Stimulated activated memory B cell treated with anti-CD40 and anti-IgM and Interleukin-4, amounts not matched to agents 10 μg/mL and 1 μg/mL and 100 μg/mL, for 72 hours (primary cell): ENCODE measurements around the gene WDR76.
"Not testable (repeated sequence)": the region's sequence is repeated elsewhere in the genome, so short reads cannot be mapped to it uniquely, and the experiment has no call there.

Experiments used
- ATAC-seq: fragments of 150-1000 bp; cut with Tn5 transposase; 2 replicates; pipeline ENCODE4 v1.10.0; 2021
- H3K27ac Mint-ChIP-seq: one replicate; pipeline ENCODE4 v1.8.0; 2022; ENCODE audit warnings: mild to moderate bottlenecking, mixed read lengths
- H3K27me3 Mint-ChIP-seq: one replicate; pipeline ENCODE4 v1.8.0; 2022; ENCODE audit warnings: mixed read lengths
- H3K36me3 Mint-ChIP-seq: one replicate; pipeline ENCODE4 v1.8.0; 2022; ENCODE audit warnings: mixed read lengths
- H3K4me1 Mint-ChIP-seq: one replicate; pipeline ENCODE4 v1.8.0; 2022; ENCODE audit warnings: mixed read lengths
- H3K4me3 Mint-ChIP-seq: one replicate; pipeline ENCODE4 v1.8.0; 2022; ENCODE audit warnings: mild to moderate bottlenecking, moderate library complexity, mixed read lengths
- H3K9me3 Mint-ChIP-seq: one replicate; pipeline ENCODE4 v1.8.0; 2022; ENCODE audit warnings: mixed read lengths

The WDR76 gene

GRCh38 chr15:43832485-43832884, 5.7 kb downstream of the WDR76 start:
- not testable (repeated sequence) for H3K27me3 Mint-ChIP-seq, H3K27ac Mint-ChIP-seq, ATAC-seq, H3K4me3 Mint-ChIP-seq, H3K9me3 Mint-ChIP-seq
- Mint-ChIP-seq H3K36me3 (peaks cover 25% of the 10 kb centered on the region), H3K4me1 (peaks cover 26% of the 10 kb centered on the region)

GRCh38 chr15:43845421-43845820, 18.6 kb downstream of the WDR76 start:
- H3K36me3 Mint-ChIP-seq, result peaks cover 36% of the 10 kb centered on the region
- no peak overlapping the region for H3K4me3 Mint-ChIP-seq
- no peak for ATAC-seq
- H3K27ac Mint-ChIP-seq, result no peak overlapping the region
- H3K27me3 Mint-ChIP-seq, result no peaks in the 10 kb centered on the region
- H3K4me1 Mint-ChIP-seq, result peaks cover 5% of the 10 kb centered on the region
- no peaks in the 10 kb centered on the region for H3K9me3 Mint-ChIP-seq

- Mint-ChIP-seq H3K27me3 (no peaks in the 10 kb centered on the region), H3K27ac (no peak overlapping the region), H3K36me3 (peaks cover 39% of the 10 kb centered on the region), H3K4me3 (no peak overlapping the region), H3K9me3 (no peaks in the 10 kb centered on the region), H3K4me1 (no peaks in the 10 kb centered on the region)
- ATAC-seq, result no peak
Observed at GRCh38 chr15:43851251-43851650, 24.4 kb downstream of the WDR76 start.

GRCh38 chr15:43852607-43853006, 25.8 kb downstream of the WDR76 start:
- H3K27me3 Mint-ChIP-seq, result no peaks in the 10 kb centered on the region
- no peaks in the 10 kb centered on the region for H3K9me3 Mint-ChIP-seq
- H3K36me3 Mint-ChIP-seq, result peaks cover 35% of the 10 kb centered on the region
- no peak overlapping the region for H3K27ac Mint-ChIP-seq
- H3K4me3 Mint-ChIP-seq, result no peak overlapping the region
- ATAC-seq, result no peak
- no peaks in the 10 kb centered on the region for H3K4me1 Mint-ChIP-seq

- no peaks in the 10 kb centered on the region for H3K4me1 Mint-ChIP-seq
- H3K36me3 Mint-ChIP-seq, result peaks cover 46% of the 10 kb centered on the region
- H3K27ac Mint-ChIP-seq, result no peak overlapping the region
- no peaks in the 10 kb centered on the region for H3K9me3 Mint-ChIP-seq
- H3K27me3 Mint-ChIP-seq, result no peaks in the 10 kb centered on the region
- ATAC-seq, result no peak
- no peak overlapping the region for H3K4me3 Mint-ChIP-seq
Observed at GRCh38 chr15:43854801-43855200, 28.0 kb downstream of the WDR76 start.

GRCh38 chr15:43859546-43859945, 32.7 kb downstream of the WDR76 start:
- H3K4me3 Mint-ChIP-seq, result no peak overlapping the region
- no peak overlapping the region for H3K27ac Mint-ChIP-seq
- ATAC-seq, result no peak
- no peaks in the 10 kb centered on the region for H3K4me1 Mint-ChIP-seq
- H3K36me3 Mint-ChIP-seq, result peaks cover 22% of the 10 kb centered on the region
- no peaks in the 10 kb centered on the region for H3K9me3 Mint-ChIP-seq
- H3K27me3 Mint-ChIP-seq, result no peaks in the 10 kb centered on the region

- not testable (repeated sequence) for H3K4me1 Mint-ChIP-seq, ATAC-seq, H3K27me3 Mint-ChIP-seq, H3K4me3 Mint-ChIP-seq, H3K27ac Mint-ChIP-seq, H3K9me3 Mint-ChIP-seq
- H3K36me3 Mint-ChIP-seq, result peaks cover 34% of the 10 kb centered on the region
Observed at GRCh38 chr15:43866636-43867035, 39.8 kb downstream of the WDR76 start.

- H3K27ac Mint-ChIP-seq, result no peak overlapping the region
- H3K27me3 Mint-ChIP-seq, result no peaks in the 10 kb centered on the region
- H3K4me1 Mint-ChIP-seq, result no peaks in the 10 kb centered on the region
- no peaks in the 10 kb centered on the region for H3K9me3 Mint-ChIP-seq
- peaks cover 34% of the 10 kb centered on the region for H3K36me3 Mint-ChIP-seq
- no peak overlapping the region for H3K4me3 Mint-ChIP-seq
- no peak for ATAC-seq
Observed at GRCh38 chr15:43867096-43867495, 40.3 kb downstream of the WDR76 start.

GRCh38 chr15:43868406-43868805, 41.6 kb downstream of the WDR76 start:
- Mint-ChIP-seq H3K4me3 (no peak overlapping the region), H3K4me1 (no peaks in the 10 kb centered on the region), H3K36me3 (peaks cover 34% of the 10 kb centered on the region), H3K9me3 (no peaks in the 10 kb centered on the region), H3K27me3 (no peaks in the 10 kb centered on the region), H3K27ac (no peak overlapping the region)
- no peak for ATAC-seq

- Mint-ChIP-seq H3K4me3 (no peak overlapping the region), H3K4me1 (no peaks in the 10 kb centered on the region), H3K27ac (no peak overlapping the region), H3K36me3 (peaks cover 16% of the 10 kb centered on the region), H3K9me3 (no peaks in the 10 kb centered on the region), H3K27me3 (no peaks in the 10 kb centered on the region)
- ATAC-seq, result no peak
Observed at GRCh38 chr15:43871835-43872234, 45.0 kb downstream of the WDR76 start.

- H3K27ac Mint-ChIP-seq, result no peak overlapping the region
- no peaks in the 10 kb centered on the region for H3K4me1 Mint-ChIP-seq
- no peaks in the 10 kb centered on the region for H3K9me3 Mint-ChIP-seq
- H3K27me3 Mint-ChIP-seq, result no peaks in the 10 kb centered on the region
- ATAC-seq, result no peak
- H3K4me3 Mint-ChIP-seq, result no peak overlapping the region
- H3K36me3 Mint-ChIP-seq, result peaks cover 10% of the 10 kb centered on the region
Observed at GRCh38 chr15:43872416-43873020, 45.7 kb downstream of the WDR76 start.

GRCh38 chr15:43873651-43874050, 46.8 kb downstream of the WDR76 start:
- Mint-ChIP-seq H3K27me3 (no peaks in the 10 kb centered on the region), H3K9me3 (no peaks in the 10 kb centered on the region), H3K4me1 (no peaks in the 10 kb centered on the region), H3K4me3 (no peak overlapping the region), H3K36me3 (peaks cover 9% of the 10 kb centered on the region), H3K27ac (no peak overlapping the region)
- no peak for ATAC-seq

- H3K36me3 Mint-ChIP-seq, result no peaks in the 10 kb centered on the region
- no peaks in the 10 kb centered on the region for H3K9me3 Mint-ChIP-seq
- no peak overlapping the region for H3K4me3 Mint-ChIP-seq
- no peaks in the 10 kb centered on the region for H3K27me3 Mint-ChIP-seq
- no peak overlapping the region for H3K27ac Mint-ChIP-seq
- H3K4me1 Mint-ChIP-seq, result no peaks in the 10 kb centered on the region
- ATAC-seq, result no peak
Observed at GRCh38 chr15:43876872-43877271, 50.1 kb downstream of the WDR76 start.

- H3K27ac Mint-ChIP-seq, result no peak overlapping the region
- no peaks in the 10 kb centered on the region for H3K36me3 Mint-ChIP-seq
- H3K4me1 Mint-ChIP-seq, result no peaks in the 10 kb centered on the region
- ATAC-seq, result no peak
- H3K9me3 Mint-ChIP-seq, result no peaks in the 10 kb centered on the region
- H3K4me3 Mint-ChIP-seq, result no peak overlapping the region
- H3K27me3 Mint-ChIP-seq, result no peaks in the 10 kb centered on the region
Observed at GRCh38 chr15:43877371-43877770, 50.6 kb downstream of the WDR76 start.

GRCh38 chr15:43878446-43878845, 51.6 kb downstream of the WDR76 start:
- no peak for ATAC-seq
- H3K9me3 Mint-ChIP-seq, result no peaks in the 10 kb centered on the region
- no peaks in the 10 kb centered on the region for H3K27me3 Mint-ChIP-seq
- H3K36me3 Mint-ChIP-seq, result no peaks in the 10 kb centered on the region
- H3K4me3 Mint-ChIP-seq, result no peak overlapping the region
- no peaks in the 10 kb centered on the region for H3K4me1 Mint-ChIP-seq
- no peak overlapping the region for H3K27ac Mint-ChIP-seq

- no peaks in the 10 kb centered on the region for H3K9me3 Mint-ChIP-seq
- H3K27ac Mint-ChIP-seq, result no peak overlapping the region
- H3K27me3 Mint-ChIP-seq, result no peaks in the 10 kb centered on the region
- no peak for ATAC-seq
- H3K36me3 Mint-ChIP-seq, result no peaks in the 10 kb centered on the region
- H3K4me3 Mint-ChIP-seq, result no peak overlapping the region
- no peaks in the 10 kb centered on the region for H3K4me1 Mint-ChIP-seq
Observed at GRCh38 chr15:43879386-43880355, 52.9 kb downstream of the WDR76 start.
